Natural killer cell (primary cell): ENCODE data around the gene PKD2L1. TPM values are rescaled to one million over a fixed set of nuclear protein-coding genes. Genes with fewer than 3 reads are reported as not detected.

Source experiments
- ATAC-seq, 3 donors: fragments of 150-1000 bp in 2 of 3; fragments of 200-7000 bp in 1 of 3; cut with Tn5 transposase; 1 replicate in 1 of 3; 2 replicates in 2 of 3; pipeline ENCODE4 v1.10.0; 2021; ENCODE audit warnings: mild to moderate bottlenecking in 2 of 3, moderate library complexity in 2 of 3
- DNase-seq, 2 donors: peaks; one replicate each; pipeline versions ENCODE4 v3.0.0 to v3.0.0-alpha.2; 2013 to 2021; ENCODE audit warnings: mixed read lengths in 1 of 2
- H3K27ac ChIP-seq: one replicate; pipeline ENCODE4 v1.5.1; 2013; ENCODE audit warnings: mild to moderate bottlenecking, low read length
- H3K27me3 ChIP-seq: one replicate; pipeline ENCODE4 v1.6.1; 2013; ENCODE audit warnings: low read length; ENCODE audit not compliant: control insufficient read depth, insufficient read depth
- H3K36me3 ChIP-seq: one replicate; pipeline ENCODE4 v1.6.1; 2013; ENCODE audit warnings: low read length; ENCODE audit not compliant: control insufficient read depth, insufficient read depth
- H3K4me1 ChIP-seq: one replicate; pipeline ENCODE4 v1.6.1; 2013; ENCODE audit warnings: low read length; ENCODE audit not compliant: control insufficient read depth, insufficient read depth
- H3K4me3 ChIP-seq: one replicate; pipeline ENCODE4 v1.5.1; 2013; ENCODE audit warnings: low read length
- H3K9me3 ChIP-seq: one replicate; pipeline ENCODE4 v1.6.1; 2013; ENCODE audit warnings: low read length; ENCODE audit not compliant: control insufficient read depth, insufficient read depth
- H3K27ac Mint-ChIP-seq, 2 donors: one replicate each; pipeline ENCODE4 v1.8.0; 2022; ENCODE audit warnings: mild to moderate bottlenecking in 2 of 2, mixed read lengths in 2 of 2, moderate library complexity in 1 of 2
- H3K27me3 Mint-ChIP-seq, 2 donors: one replicate each; pipeline ENCODE4 v1.8.0; 2022; ENCODE audit warnings: low read depth in 2 of 2, mixed read lengths in 2 of 2
- H3K36me3 Mint-ChIP-seq: one replicate; pipeline ENCODE4 v1.8.0; 2022; ENCODE audit warnings: mixed read lengths
- H3K4me1 Mint-ChIP-seq, 2 donors: one replicate each; pipeline ENCODE4 v1.8.0; 2022; ENCODE audit warnings: mixed read lengths in 2 of 2
- H3K4me3 Mint-ChIP-seq: one replicate; pipeline ENCODE4 v1.8.0; 2022; ENCODE audit warnings: mild to moderate bottlenecking, moderate library complexity, mixed read lengths
- H3K9me3 Mint-ChIP-seq, 2 donors: one replicate each; pipeline ENCODE4 v1.8.0; 2022; ENCODE audit warnings: mixed read lengths in 2 of 2
- CTCF ChIP-seq: fragments of 200-600 bp; IDR thresholded peaks from one replicate; pipeline ENCODE4 v1.8.0; 2022; ENCODE audit warnings: antibody characterized with exemption
- WGBS: methylation state at CpG from one replicate; pipeline ENCODE4 v1.1.7; 2013; ENCODE audit warnings: missing lambda C conversion rate; ENCODE audit not compliant: insufficient coverage; 5-methylcytosine and 5-hydroxymethylcytosine counted together
- intact Hi-C: fragments of 100-400 bp; cut with micrococcal nuclease; formaldehyde crosslinking; loops from one replicate; pipeline ENCODE4 v1.14.2; 2022
- total RNA-seq, 4 donors: library from RNA; stranded (reverse); fragments of 120-200 nt in 1 of 4; gene quantifications; one replicate each; pipeline versions ENCODE4 v1.2.3 to v1.2.4, GENCODE V29; 2013 to 2022

The PKD2L1 gene
- total RNA-seq, 3 donors from 2014 or later (not counting 1 experiment from before 2014, with no cell fraction given): not detected

GRCh38 chr10:100346765-100347567 is 16.9 kb upstream of the PKD2L1 start, which contains the start of gene SCD:
SCD (plus strand) TSS chr10:100347233; CDS start chr10:100347505, 272 bp downstream.
- peak within 1 kb of the TSS; percentile 48 to 68 for H3K27ac Mint-ChIP-seq
- Histone ChIP-seq H3K4me3 (peak within 1 kb of the TSS; percentile 58), H3K4me1 (peaks cover 21% of the 10 kb centered on the region), H3K27ac (peak within 1 kb of the TSS; percentile 23), H3K36me3 (no peaks in the 10 kb centered on the region), H3K9me3 (no peaks in the 10 kb centered on the region), H3K27me3 (no peaks in the 10 kb centered on the region)
- no peaks in the 10 kb centered on the region for H3K9me3 Mint-ChIP-seq
- peak within 1 kb of the TSS; percentile 82 for H3K4me3 Mint-ChIP-seq
- H3K4me1 Mint-ChIP-seq: peaks cover 25 to 45% of the 10 kb centered on the region in 2 donors
- no peaks in the 10 kb centered on the region for H3K36me3 Mint-ChIP-seq
- TF ChIP-seq CTCF: no peak
- no peaks in the 10 kb centered on the region for H3K27me3 Mint-ChIP-seq
- DNase-seq (peak; percentile 76 to 89), ATAC-seq (peak; percentile 90 to 91 (median 90))
- intact Hi-C loops: loop anchor here (1.0 kb wide), 1 partner anchor 24 kb away; no protein-coding TSS in a partner anchor
- under 1% methylated on average over 73 of the region's 73 CpGs for WGBS

GRCh38 chr10:100346351-100346764 is 16.3 kb upstream of the PKD2L1 start:
- TF ChIP-seq CTCF: no peak
- peaks cover 21% of the 10 kb centered on the region for H3K4me1 ChIP-seq
- H3K36me3 ChIP-seq: no peaks in the 10 kb centered on the region
- H3K9me3 Mint-ChIP-seq: no peaks in the 10 kb centered on the region
- no peaks in the 10 kb centered on the region for H3K9me3 ChIP-seq
- peak overlapping the region; percentile 23 for H3K27ac ChIP-seq
- H3K4me1 Mint-ChIP-seq: peaks cover 25 to 45% of the 10 kb centered on the region in 2 donors
- WGBS: under 1% methylated on average over 31 of the region's 36 CpGs
- H3K27me3 ChIP-seq: no peaks in the 10 kb centered on the region
- H3K27ac Mint-ChIP-seq: peak overlapping the region; percentile 48 to 68
- H3K27me3 Mint-ChIP-seq: no peaks in the 10 kb centered on the region
- ATAC-seq (peak; percentile 55 to 74 (median 63)), DNase-seq (peak; percentile 60 to 76)
- H3K4me3 Mint-ChIP-seq: peak overlapping the region; percentile 82
- H3K4me3 ChIP-seq: peak overlapping the region; percentile 58
- intact Hi-C loops: no loop called here
- H3K36me3 Mint-ChIP-seq: no peaks in the 10 kb centered on the region

- H3K27ac Mint-ChIP-seq: peak overlapping the region; percentile 48 to 68
- H3K27ac ChIP-seq: no peak overlapping the region
- no peaks in the 10 kb centered on the region for H3K27me3 ChIP-seq
Measured at GRCh38 chr10:100345570-100346330, 15.7 kb upstream of the PKD2L1 start.

More at GRCh38 chr10:100345570-100346330, 15.7 kb upstream of the PKD2L1 start:
- Histone ChIP-seq H3K4me1 (peaks cover 21% of the 10 kb centered on the region), H3K4me3 (peak overlapping the region; percentile 58), H3K9me3 (no peaks in the 10 kb centered on the region), H3K36me3 (no peaks in the 10 kb centered on the region)
- Mint-ChIP-seq H3K9me3 (no peaks in the 10 kb centered on the region), H3K4me3 (peak overlapping the region; percentile 82), H3K27me3 (peaks cover 0 to 5% of the 10 kb centered on the region in 2 donors), H3K4me1 (peaks cover 25 to 39% of the 10 kb centered on the region in 2 donors), H3K36me3 (no peaks in the 10 kb centered on the region)
- ATAC-seq: no peak
- TF ChIP-seq CTCF: no peak
- intact Hi-C loops: no loop called here
- 71% methylated on average over 9 of the region's 9 CpGs for WGBS
- DNase-seq: no peak
